DMS153 (cell line): ENCODE results near the gene NRCAM.

ENCODE experiments used
- DNase-seq: peaks from one replicate; lab custom pipeline; 2025; lab: John Stamatoyannopoulos, UW

Gene NRCAM

DNA sequence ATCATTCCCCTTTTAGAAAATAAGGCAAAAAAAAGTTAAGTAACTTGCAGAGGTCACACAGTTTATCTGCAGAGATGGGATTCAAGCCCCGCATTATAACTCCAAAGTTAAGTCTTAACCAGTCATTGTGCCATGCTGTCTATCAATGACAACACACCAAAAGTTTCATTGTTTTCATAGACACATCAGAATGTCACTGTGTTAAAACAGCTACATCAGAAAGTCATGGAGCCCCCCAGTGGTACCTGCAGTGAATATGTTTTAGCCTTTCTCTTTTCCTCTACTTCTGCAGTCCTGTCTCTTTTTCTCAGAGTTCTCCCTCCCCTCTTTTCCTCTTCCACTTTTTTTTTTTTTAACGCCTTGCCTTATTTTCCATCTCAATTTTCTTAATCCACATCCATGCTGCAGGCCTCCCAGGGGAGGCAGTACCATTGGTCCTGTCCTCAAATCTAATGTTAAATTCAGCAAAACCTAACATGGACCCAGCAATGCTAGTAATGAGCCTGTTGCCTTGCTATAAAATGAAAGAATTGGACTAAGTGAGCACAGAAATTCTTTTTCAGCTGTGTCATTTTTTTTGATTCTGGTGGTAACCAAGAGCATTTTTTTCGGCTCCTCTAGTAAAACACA lies 3.8 kb upstream of the NRCAM start:
- no peak for DNase-seq

DNA sequence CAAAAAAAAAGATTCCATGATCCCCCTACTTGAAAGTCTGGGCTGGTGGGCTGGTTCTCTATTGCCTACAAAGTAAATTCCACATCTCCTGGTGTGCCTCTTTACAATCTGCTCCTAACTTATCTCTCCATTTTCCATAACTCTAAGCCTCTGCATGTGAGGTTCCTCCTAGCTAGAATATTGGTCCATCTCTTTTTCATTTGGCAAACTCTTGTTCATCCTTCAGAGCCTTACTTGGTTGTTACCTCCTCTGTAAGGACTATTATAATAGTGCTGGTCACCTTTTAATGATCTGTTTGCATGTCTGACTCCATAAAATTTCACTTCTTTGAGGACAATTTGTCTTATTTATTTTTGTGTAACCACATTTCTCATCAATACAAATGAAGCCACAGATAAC lies 1.6 kb upstream of the NRCAM start:
- DNase-seq: no peak

DNA sequence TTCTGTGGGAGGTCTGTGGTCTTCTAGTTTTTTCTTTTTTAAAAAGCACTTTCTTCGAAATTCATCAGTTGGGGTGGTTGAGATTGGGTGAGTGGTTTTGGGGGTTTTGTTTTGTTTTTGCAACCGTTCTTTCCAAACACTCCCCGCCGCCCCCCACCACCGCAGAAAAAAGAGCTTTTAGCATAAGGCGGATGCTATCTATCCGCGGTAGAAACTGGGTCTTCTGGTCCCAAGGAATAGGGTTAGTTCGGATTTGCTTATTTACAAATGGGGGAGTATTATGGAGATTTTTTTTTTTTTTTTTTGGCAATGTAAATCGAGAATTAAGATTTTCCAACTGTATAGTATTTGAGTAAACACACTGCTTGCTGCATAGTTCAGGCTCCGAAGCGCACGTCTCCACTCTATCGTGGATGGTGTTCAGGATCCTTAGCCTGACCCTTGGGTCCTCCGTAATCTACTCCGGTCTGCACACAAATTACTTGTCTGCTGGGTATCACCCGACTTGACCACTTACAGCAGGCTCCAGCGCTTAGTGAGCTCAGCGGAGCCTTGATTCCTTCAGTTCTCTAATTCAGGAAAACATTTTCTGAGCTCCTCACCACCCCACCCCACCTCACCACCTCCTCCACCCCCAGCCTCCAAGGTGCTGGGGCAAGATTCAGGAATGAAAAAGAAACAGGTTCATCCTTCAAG lies 757 bp upstream of the NRCAM start:
- no peak for DNase-seq

DNA sequence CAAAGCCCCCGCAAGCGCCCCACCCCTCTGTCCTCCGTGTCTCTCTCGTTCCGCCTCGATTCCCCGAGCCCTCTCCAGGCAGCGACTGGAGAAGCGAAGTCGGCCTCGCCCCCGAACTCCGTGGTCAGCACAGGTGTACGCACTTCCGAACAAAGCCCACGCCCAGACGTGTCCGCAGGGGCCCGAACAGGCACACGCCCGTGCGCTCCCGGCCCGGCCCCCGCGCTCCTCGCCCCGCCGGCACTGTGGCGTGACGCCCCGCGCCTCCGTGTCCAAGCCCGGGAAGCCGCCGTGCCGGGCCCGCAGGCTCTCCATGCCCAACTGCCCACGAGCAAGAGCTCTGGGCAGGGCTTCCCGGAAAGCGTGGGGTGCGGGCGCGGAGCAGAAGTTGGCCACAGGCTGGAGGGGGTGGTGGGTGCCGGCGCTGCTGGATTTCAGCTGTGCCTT lies 662 bp downstream of the NRCAM start:
- DNase-seq: no peak

DNA sequence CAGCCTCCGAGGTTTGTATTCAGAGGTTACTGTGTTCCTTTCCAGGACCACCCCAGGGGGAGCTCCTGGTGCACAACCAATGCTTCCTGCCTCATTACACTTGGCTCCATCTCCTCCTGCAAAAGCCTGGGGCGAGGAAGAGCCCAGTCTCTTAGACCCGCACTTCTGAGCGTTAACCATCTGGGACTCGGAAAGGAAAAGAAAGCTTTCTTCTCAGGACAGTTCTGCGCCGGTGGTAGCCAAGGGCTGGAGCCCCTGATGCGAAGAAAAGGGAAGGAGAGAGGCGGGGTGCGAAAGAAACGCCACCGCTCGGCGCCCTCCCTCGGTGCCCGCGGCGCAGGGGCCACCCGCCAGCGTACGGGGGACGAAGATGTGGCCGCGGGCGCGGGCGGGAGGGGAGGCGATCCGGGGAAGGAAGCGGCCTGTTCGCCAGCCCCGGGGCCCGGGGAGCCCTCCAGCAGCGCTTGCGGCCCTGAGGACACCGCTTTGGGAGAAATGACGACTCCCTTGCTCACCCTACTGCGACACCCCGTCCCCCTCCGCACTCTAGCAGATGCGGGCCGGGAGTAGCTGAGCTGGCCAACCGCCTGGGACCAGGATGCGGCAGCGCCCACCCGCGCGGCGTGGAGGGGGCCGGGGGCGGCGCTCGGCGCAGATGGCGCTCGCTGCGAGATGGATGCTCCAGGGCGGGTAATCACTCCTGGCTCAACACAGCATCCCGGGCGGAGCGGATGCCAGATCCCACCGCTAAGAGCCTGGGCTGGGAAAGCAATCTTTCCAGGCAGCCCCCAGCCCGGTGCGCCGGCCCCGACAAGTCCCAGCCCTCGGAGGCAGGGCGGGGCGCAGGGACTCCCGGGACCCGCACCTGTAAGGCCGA lies 1.3 kb downstream of the NRCAM start:
- peak; percentile 20 for DNase-seq

DNA sequence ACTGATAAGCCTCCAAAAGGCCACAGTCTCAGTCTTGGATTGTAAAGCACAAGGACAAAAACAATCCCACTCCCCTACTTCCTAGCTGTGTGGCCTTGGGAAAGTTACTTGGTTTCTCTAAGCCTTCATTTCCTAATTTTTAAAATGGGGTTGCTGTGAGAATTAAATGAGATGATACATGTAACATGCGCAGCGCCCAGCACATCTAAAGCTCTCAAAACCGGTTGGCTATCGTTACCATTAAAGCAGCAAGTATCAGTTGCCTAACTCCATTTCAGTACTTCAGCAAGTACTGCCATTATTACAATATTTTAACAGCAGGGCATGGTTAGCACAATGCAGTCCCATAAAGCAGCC lies 1.9 kb downstream of the NRCAM start:
- DNase-seq: no peak

DNA sequence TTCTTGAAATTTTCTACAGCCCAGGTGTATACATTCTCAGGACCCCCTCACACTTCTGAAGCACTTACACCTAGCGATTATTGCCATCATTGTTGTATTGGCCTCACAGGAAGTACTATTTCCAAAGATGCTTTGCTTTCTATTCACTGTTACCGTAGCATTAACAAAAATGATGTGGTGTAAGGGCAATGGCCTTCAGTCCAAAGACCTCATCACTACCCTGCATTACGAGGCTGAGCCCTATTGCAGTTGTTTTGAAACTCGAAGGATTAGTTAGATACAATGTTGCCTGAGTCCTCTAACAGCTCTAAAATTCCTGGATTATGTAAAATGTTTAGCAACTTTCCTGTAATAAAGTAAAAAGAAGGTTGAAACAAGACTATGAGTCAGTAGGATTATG lies 2.9 kb downstream of the NRCAM start:
- no peak for DNase-seq

DNA sequence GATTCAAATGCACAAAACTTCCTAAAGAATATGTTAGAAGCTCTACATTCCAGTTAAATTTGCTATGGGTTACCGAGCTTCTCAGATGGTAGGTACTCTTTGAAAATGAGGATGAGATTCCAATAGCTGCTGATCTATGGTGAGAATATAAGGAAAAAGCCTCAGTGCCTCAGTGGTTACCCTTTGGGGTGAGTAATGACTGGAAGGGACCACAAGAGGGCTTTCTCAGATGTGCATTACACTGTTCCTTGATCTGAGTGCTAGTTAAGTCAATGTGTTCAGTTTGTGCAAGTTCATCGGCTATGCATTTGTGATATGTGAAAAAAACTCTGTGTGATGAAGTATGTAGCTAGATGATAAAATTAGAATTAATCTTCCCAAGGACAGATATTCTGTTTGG lies 3.5 kb downstream of the NRCAM start:
- DNase-seq: peak; percentile 30

DNA sequence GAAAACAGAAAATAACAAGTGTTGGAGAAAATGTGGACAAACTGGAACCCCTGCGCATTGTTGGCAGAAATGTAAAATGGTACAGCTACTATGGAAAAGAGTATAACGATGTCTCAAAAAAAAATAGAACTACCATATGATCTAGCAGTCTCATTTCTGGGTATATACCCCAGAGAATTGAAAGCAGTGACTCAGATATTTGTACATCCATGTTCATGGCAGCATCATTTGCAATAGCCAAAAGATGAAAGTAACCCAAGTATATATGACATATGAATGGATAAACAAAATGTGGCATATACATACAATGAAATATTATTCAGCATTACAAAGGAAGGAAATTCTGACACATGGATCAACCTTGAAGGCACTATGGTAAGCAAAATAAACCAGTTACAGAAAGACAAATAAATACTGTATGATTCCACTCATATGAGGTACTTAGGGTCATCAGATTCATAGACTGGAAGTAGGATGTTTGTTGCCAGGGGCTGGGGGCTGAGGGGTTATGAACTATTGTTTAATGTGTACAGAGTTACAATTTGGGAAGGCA lies 4.9 kb downstream of the NRCAM start:
- no peak for DNase-seq

DNA sequence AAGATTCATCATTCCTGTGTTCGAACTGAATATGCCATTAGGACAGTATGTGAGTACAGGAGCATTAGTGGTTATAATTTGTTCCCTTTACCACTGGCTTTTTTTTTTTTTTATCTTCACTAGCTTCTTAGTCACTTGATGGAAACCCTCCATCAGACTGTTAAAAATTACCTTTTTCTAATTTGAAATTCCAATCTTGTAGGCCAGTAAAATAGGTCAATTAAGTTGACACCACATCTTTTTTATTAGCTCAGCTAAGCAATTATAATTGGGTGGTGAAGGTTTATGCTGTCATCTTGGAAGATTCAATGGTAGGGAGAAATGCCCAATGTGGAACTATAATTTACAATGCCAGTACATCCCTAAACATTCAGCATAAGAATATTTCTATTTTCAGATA lies 6.1 kb downstream of the NRCAM start:
- DNase-seq: no peak

DNA sequence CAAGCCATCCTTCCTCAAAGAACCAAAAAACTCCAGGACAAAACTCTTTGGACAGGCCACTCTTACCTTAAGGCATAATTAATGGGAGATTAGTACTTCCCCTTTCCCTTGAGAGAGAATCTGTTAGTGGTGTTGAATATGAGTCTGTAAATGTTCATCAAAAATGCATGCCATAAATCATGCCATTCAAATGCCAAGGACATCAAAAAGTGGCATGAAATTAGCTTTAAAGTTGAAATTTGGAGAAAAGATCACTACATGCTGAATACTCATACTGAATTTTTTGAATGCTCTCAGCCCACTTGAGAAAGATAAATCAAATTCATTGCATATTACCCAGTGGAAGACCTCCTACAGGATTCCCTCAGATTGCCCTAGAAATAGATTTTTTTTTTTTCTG lies 6.7 kb downstream of the NRCAM start:
- DNase-seq: no peak

DNA sequence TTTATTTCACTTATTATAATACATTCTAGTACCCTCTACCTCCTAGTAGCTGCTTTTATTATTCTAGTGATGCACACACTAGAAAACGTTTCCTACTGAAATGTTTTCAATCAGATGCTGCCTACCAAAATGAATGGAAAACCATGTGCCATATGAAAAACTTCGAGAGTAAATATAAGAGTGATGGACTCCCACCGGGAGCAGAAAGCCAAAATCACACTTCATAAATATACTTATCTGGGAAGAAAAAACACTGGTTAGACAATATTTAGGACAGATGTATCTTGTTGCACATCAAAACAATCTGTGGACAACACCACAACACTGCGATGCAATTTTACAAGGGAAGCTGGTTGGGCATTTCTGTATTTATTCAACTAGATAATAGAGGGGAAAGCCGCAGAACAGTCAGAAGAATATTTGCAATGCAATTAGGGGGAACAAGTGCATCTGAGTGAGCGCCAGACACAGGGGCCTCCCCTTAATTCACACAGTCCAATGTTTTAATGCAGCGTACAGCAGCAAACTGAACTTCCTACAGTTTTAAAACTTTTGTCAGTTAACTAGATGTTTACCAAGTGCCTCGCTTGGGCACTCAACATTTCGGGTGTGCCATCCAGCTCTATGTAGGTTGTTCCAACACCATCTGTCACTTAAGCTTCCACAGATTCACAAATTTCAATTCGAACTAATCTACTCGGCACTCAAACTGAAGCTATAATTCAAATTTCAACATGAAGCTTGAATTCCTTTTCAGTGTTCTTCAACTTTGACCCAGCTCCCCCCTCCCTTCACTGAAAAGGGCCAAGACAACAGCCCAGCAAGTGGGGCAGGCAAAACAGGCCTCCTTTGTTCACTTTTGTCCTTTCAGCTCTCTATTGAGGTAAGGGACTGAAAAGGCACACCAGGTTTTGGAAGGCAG lies 7.4 kb downstream of the NRCAM start:
- peak; percentile 57 for DNase-seq

DNA sequence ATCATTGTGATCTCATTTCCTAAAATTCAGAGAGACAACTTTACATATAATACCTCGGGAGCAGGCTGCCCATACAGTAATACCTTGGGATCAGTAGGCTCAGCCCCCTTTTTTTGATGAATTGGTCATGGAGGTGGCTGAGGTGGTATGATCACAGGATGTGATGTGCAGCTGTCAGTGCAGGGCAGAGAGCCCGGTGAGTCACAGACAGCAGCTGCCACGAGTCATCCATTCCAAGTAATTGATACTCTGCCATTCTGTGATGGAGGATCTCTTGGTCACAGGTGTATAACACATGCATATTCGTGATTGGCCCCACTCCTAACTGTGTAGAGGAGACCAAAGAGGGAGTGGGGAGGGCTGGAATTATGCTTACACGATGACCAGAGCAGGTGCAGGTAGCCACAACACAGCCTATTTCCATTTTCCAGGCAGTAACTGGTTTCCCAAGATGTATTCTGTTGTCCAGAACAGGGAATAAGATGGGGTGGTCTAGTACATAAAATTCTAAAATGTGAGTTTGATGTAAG lies 14.1 kb downstream of the NRCAM start:
- DNase-seq: peak; percentile 91

DNA sequence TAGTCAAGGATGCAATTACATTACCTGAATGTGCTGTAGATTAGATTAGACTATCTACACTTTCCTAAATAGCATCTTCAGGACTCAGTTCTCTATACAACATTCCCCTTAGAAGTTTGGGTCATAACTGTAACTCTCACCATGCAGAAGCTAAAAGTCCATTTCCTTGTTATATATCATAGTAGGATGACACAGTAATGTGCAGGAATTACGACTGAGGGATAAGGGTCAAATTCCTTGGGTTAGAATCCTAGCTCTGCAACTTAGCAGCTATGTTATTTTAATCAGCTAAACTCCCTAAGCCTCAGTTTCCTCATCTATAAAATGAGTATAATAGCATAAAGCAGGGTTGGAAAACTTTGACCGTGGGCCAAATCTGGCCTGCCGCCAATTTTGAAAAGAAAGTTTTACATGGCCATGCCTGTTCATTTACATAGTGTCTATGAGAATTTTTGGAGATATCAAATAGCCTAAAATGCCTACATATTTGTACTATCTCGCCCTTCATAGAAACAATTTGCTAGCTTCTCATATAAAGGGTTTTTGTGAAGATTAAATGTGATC lies 14.8 kb downstream of the NRCAM start:
- DNase-seq: no peak

DNA sequence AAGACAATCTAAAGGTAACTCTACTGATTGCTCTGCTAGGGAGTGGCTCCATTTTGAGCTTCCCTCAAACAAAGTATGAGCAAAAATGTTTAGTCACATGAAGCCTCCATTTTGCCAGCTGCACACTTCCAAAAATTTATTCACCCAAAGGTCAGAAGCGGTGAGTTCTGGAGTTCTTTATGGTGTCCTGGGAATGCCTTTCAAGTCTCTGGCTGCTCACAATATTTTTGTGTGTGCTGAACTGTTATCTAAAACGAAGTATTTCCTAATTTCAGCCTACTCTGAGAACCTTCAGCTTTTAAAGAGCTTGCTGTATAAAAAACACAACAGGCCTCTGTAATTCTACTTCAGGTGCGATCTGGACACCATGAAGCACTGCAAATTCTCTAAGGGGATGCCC lies 15.6 kb downstream of the NRCAM start:
- no peak for DNase-seq

DNA sequence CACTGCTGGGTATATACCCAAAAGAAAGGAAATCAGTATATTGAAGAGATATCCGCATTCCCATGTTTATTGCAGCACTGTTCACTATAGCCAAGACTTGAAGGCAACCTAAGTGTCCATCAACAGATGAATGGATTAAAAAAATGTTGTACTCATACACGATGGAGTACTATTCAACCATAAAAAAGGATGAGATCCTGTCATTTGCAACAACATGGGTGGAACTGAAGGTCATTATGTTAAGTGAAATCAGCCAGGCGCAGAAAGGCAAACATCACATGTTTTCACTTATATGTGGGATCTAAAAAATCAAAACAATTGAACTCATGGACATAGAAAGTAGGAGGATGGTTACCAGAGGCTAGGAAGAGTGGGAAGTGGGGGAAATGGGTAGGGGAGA lies 19.3 kb downstream of the NRCAM start:
- no peak for DNase-seq

DNA sequence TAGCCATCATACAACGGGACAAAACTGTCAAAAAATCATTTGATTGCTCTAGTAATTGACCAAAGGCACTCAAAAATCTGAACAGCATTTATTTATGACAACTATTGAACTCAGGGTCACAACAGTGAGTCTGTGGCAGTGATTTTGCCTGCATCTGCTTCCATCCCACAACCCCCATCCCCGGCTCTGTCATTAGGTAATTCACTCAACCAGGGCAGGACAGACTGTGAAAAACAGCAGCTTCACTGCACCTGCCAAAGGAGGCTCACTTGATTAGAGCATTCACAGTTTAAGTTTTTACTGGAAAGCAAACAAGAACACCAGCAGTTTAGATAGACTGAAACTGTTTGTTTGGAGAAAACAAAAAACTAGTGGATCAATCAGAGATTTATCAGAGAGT lies 22.2 kb downstream of the NRCAM start:
- DNase-seq: no peak

DNA sequence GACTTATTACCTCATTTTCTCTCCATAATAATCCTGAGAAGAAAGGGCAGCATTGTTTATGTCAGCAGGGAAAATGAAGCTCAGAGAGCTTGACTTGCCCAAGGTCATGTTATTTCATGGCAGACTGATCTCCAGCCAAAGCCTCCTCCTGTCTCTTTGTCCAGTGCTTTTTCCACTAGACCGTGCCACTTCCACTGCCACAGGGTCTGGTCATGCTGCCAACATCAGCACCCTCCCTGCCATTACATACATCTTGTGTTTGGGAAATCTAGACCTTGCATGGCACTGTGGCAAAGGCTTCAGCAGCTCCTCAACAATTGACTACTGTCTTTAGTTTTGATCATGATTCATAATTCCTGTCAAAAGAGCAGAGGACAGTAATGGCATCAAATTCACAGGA lies 25.1 kb downstream of the NRCAM start:
- no peak for DNase-seq

DNA sequence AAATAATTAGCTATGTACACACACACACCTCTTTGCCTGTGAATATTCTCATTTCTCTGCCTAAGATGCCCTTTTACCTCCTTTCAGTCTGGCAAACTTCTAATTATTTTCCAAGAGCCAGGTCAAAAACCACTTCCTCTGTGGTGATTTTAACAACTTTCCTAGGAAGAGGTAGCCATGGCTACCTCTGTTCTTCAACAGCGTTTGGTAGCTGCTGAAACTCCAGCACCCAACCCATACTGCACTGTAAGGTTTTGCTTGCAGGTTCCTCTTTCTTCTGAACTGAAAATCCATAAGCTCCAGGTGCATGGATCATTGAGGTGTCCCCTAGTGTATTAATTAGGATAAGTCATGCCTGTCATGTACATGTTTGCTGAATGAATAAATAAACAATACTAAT lies 25.6 kb downstream of the NRCAM start:
- no peak for DNase-seq

DNA sequence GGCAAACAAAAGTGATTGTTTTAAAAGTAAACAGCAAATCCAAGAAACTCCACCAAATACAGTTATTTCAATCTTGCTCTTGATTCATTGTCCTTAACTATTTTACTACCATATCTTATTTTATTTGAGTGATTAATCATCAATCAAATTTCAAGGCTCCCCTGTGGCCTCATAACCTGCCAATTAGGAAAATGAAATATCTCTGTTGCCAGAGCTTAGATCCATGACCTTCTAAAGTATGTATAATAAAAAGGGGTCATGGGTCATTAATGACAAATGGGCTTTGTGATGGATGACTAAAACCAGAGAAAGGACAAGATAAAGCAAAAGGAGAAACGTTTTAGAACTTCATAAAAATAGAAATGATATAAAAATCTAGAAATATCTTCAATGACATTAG lies 28.5 kb downstream of the NRCAM start:
- no peak for DNase-seq

DNA sequence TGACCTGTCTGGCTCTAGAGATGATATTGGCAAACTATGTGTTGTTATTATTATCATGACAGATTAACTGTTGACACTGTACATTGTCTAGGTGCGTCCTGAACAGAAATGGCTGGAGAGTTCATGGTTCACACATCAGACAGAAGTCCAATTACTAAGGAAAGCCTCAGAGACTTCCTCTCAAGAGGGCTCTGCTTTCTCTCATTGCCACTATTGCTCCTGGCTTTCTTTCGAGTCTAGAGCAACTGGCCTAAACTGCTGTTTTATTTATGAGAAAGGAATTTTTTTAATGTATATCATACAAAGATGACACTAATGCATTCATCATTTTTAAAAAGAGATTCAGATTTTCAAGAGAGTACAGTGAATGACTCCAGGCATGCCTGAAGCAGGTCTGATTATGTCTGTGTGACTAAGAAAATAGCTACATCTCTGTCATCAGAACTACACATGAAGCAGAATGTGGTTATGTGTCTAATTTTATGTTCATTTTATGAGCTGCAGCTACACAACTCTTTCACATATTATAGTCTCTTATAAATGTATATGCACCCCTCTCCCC lies 30.4 kb downstream of the NRCAM start:
- DNase-seq: no peak
